ENCODE measurements around the gene ARHGAP42.

ARHGAP42 gene

DNA sequence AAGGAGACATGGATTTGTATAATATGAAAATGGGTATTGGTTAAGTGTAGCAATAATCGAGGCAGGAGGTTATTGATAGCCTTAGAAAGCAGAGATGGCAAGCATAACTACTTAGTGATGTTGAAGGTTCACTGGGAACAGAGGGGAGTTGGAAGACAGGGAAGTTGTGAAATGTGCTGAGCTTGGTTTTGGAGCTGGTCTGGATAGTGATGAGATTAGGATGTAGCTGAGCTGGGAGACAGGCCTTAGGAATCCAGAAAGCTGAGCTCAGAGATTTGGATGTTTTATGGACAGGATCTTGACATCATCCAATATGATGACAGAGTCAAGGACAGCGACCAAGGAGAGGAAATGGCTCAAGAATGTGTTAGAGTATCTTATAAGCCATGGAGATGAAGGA lies 113.1 kb downstream of the ARHGAP42 start:
- no peak for DNase-seq (ENCODE audit: low read depth in 2 of 2)

DNA sequence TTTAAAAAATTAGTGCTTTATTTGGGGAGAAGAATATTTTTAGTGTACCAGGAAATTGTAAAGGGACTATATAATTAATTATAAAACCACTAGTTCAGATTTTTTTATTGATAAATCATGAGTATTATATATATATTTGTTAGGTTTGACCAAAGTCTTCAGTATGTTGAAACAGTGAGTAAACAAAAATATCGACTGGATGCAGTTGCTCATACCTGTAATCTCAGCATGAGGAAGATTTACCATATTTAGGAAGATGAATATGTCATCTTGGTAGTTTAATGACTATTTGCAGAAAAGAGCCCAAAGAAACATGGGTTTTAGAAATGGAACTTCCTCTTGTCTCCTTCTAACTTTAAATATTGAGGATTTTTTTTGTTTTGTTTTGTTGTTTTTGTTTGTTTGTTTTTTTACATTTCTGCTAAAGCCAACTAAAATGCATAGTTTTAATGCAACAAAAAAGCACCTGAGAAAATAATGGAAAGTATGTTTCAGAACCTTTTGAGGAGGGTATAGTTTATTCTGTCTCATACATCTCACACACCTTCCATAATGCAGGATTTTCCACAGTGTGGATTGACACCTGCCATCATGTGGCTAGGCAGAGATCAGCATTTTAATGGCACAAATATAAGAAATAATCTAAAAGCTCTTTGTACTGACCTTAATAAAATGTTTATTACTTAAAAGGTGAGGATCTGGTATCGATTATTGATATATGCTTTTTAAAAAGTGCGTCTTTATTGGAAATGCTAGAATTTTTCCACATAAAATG lies 114.3 kb downstream of the ARHGAP42 start:
- DNase-seq (ENCODE audit: low read depth in 2 of 2), result no peak

DNA sequence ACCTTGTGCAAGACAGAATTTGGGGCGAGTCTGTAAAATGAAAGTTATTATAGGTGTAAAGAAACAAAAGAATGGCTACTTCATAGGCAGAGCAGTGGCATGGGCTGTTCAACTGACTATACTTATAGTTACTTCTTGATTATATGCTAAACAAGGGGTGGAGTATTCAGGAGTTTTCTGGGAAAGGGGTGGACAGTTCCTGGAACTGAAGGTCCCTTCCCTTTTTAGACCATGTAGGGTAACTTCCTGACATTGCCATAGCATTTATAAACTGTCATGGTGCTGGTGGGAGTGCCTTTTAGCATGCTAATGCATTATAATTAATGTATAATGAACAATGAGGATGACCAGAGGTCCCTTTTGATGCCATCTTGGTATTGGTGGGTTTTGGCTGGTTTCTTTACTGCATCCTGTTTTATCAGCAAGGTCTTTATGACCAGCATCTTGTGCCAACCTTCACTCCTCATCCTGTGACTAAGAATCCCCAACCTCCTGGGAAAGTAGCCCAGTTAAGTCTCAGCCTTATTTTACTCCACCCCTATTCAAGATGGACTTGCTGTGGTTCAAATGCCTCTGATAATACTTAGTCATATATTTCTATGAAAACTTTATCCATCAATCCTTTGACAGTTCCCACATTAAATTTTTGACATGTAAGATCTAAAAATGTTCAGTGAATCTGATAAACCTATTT lies 118.6 kb downstream of the ARHGAP42 start:
- DNase-seq (ENCODE audit: low read depth in 2 of 2), result no peak

DNA sequence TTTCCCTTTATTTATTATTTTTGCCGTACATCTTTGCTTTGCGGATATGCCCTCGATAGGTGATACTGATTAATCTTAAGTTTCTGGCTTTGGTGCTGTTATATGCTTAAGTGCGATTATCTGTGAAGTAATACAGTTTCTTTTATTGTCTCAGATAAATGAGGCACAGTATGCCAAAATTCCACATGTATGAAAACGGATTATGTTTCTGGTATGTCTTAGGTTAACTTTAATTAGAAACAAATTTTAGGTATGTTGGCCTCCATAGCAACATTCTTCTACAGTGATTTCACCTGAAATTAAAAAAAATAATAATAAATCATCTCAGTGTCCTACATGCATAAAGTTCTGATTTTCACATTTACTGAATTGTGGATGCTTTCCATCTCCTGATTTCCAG lies 119.2 kb downstream of the ARHGAP42 start:
- DNase-seq (ENCODE audit: low read depth in 2 of 2), result no peak

DNA sequence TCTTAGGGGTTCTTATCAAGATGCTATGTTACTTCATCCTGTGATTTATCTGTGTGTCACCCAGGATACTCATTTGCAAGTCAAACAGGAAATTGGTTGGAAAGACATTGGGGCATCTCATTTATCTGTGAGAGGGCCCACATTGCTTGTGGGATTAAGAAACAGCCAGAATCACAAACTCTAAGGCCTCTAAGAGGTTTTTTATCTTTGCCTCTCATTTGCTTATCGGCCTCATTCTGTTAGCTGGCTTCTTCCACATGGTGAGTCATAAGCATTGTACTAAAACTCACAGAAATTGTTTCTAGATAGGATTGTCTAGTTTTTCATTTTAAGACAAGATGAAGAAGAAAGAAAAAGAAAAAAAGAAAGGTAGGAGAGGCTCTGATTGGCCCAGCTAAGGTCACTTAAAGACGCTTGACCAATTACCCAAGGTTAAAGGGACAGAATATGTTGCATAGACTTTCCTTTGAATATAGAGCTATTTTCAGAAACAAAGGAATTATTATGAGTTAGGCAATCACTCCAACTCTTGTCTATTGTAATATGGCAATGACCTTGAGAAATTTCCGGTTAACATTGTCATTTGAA lies 121.9 kb downstream of the ARHGAP42 start:
- no peak for DNase-seq (ENCODE audit: low read depth in 2 of 2)

DNA sequence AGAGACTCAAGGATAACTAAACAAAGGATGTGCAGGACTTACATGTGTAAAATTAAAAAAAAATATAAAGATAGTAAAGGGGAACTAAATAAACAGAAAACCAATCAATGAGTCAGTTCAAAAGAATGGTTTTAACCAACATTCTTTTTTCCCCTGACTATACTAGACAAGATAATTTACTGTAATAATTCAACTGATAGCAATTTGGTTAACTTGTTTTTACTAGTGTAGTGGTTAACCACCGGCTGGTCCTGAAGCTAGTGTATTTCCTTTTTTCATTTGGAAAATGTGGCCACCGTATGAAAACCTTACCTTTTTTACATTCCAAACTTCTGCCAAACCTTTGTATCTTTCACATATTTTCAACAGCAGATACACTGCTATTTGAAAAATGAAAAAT lies 123.1 kb downstream of the ARHGAP42 start:
- DNase-seq (ENCODE audit: low read depth in 2 of 2), result no peak

DNA sequence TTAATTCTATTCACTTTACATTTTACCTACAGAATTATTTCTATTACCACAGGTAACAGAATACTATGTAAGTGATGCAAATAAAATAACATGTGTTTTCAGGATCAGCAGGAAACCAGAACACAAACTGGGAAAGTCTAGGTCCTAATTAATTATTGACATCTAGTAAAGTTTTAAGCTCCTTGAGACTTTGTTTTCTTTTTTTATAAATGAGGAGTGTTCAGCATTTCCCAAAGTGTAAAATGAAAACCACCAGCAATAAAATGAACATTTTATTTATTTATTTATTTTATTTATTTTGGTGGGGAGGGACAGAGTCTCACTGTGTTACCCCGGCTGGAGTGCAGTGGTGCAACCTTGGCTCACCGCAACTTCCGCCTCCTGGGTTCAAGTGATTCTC lies 123.6 kb downstream of the ARHGAP42 start:
- DNase-seq (ENCODE audit: low read depth in 2 of 2), result no peak

DNA sequence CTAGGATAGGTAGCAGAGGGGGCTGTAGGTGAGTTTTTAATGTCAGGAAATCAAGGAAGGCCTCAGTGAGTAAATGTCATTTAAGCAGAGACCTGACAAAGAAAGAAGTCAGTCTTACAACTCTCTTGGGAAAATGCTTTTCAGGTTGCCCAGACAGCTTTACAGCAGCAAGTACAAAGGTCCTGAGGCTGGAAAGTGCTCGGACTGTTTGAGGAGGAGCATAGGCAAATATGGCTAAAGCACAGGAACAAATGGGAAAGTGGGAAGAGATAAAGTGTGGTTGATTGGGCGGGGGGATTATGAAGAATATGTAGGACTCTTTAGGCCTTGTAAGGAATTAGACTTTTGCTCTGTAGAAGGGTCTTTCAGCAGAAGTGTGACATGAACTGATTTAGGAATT lies 125.4 kb downstream of the ARHGAP42 start:
- DNase-seq (ENCODE audit: low read depth in 2 of 2), result no peak

DNA sequence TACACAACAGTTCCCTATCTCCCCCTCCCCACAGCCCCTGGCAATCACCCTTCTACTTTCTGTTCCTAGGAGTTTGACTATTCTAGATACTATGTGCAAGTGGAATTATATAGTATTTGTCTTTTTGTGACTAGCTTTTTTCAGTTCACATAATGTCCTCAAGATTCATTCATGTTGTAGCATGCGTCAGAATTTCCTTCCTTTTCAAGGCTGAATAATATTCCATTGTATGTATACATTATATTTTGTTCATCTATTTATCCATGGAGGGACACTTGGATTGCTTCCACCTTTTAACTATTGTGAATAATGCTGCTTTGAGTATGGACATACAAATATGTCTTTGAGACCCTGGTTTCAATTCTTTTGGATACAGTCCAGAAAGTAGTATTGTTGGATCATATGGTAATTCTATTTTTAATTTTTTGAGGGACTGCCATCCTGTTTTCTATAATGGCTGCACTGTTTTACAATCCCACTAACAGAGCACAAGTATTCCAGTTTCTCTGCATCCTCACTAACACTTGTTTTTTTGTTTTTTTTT lies 128.8 kb downstream of the ARHGAP42 start:
- no peak for DNase-seq (ENCODE audit: low read depth in 2 of 2)

DNA sequence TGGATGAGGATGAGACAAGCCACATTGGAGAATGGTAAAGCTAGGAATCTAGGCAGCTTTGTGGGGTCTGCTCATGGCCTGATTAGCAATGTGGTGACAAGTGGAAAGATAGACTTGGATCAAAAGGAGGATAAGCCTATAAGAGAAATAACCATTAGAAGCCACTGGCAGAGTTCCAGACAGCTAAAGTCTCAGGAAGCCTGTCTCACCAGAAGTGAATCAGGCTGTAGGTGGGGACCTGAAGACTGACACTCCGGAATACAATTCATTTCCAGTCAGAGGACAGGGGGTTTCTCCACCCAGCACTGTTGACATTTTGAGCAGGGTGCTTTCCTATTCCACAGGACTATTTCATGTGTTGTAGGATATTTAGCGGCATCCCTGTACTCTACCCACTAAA lies 129.7 kb downstream of the ARHGAP42 start:
- no peak for DNase-seq (ENCODE audit: low read depth in 2 of 2)

DNA sequence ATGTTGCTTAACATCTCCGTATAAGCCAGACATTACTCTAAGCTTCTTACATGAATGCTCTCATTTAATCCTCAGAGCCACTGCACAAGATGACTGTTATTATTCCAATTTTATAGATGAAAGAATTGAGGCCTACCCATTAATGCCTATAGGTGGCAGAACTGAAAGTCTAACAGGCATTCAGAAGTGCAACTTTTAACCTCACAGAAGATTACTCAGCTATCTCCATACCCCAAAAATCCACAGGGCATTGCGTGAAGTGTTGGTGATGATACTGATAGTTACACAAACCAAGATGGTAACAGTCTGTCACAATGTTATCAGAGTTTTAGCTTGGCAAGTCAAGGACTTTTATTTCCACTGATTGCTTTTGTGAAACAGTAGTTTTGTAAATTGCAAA lies 130.5 kb downstream of the ARHGAP42 start:
- DNase-seq (ENCODE audit: low read depth in 2 of 2), result no peak

DNA sequence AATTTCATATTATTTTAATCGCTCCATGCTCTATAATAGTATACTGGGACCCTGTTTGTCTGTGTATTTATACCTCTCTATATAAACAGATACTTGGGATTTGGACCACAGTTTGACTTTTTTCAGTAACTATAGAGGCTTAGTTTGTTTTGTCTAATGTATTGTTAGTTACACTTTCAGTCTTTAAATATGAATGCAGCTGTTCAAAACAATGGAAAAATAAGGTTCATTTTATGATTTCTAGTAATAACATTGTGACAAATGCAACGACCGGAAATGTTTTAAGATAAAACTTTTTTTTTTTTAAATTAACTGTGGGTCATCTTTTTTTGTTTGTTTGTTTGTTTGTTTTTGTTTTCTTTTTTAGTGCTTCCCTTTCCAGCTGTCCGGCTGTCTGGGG lies 133.5 kb downstream of the ARHGAP42 start:
- no peak for DNase-seq (ENCODE audit: low read depth in 2 of 2)

DNA sequence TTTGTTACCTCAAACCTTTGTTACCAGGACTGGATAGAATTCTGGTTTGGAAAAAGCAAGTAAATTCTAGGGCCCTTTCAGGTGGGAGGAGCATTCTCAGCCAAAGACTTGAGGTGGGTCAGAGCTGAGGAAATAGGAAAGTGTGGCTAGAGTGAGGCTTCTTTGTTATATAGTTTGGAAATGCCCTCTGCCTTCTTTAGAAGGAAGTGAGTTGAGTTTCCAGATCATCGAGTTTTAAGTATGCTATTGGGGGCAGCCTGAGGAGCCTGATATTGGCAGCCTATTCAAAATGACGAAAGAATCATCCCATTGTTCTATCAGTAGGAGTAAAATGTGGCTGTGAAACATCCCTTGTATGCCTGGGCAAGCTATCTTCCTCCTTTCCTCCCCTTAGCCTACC lies 134.1 kb downstream of the ARHGAP42 start:
- no peak for DNase-seq (ENCODE audit: low read depth in 2 of 2)

DNA sequence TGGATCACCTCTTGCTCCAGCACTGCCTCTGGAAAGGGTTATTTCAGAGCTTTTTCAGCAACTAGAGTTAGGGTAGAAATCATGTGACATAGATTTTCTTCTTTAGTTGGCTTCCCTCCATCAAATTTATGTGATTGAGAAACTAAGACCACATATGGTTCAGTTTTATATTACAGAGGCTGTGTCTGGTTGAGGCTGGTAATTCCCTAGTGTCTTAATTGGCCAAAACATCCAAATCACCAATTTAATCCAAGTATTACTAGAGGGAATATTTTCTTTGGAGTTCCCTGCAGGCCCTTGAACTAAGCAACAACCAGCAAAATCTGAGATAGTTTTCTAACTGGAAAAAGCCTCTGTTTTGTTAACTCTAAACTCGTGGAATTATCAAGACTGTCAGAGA lies 136.3 kb downstream of the ARHGAP42 start:
- DNase-seq (ENCODE audit: low read depth in 2 of 2), result no peak

DNA sequence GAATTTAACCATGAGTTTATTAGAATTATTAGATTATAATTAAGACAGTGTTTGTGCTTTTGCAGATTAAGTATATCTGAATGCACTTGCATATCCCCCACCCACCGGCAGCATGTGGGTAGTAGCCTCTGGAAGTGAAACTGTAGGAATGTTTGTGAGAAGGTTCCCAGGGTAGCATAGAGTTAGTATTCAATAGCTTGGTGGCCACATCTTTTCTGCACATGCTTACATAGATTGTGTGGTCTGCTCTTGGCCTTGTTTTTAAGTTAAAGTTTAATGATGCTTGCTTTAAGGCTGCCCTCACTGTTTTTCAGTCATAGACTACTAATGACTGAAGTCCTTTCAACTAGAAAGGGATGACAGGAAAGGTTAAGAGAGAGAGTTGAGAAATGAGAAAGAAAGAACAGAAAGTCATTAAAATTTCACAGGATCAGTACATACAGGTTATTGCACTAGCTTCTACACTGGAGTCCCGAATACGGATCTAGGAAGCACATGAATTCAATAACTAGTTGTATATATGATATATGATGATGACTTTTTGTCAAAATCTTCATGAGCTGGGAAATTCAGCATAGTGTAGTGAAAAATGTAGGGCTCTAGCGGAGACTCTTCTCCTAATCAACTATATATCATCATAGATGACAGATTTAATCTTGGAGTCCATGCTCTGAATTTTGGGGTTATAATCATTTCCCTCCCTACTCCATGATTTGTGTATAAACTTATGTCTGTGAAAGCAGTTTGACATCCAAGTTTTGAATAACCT lies 137.1 kb downstream of the ARHGAP42 start:
- no peak for DNase-seq (ENCODE audit: low read depth in 2 of 2)

DNA sequence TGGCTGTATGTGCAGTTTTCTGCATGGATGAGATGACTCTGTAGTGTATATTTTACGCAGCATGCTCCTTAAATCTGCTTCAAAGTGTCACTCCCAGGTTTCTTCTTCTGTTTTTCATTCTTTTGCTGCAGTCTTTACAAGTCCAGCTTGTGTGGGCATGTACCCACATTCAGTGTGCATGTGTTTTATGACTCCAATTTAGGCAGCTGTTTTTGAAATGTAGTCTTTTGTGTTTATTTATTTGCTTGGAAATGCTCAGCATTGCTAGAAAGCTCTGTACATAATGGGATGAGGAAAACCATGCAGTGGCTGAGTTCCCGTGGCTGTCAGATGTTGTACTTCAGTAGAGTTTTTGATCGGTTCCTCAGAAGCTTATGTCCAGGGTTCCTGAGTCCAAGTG lies 138.5 kb downstream of the ARHGAP42 start:
- DNase-seq (ENCODE audit: low read depth in 2 of 2), result no peak

DNA sequence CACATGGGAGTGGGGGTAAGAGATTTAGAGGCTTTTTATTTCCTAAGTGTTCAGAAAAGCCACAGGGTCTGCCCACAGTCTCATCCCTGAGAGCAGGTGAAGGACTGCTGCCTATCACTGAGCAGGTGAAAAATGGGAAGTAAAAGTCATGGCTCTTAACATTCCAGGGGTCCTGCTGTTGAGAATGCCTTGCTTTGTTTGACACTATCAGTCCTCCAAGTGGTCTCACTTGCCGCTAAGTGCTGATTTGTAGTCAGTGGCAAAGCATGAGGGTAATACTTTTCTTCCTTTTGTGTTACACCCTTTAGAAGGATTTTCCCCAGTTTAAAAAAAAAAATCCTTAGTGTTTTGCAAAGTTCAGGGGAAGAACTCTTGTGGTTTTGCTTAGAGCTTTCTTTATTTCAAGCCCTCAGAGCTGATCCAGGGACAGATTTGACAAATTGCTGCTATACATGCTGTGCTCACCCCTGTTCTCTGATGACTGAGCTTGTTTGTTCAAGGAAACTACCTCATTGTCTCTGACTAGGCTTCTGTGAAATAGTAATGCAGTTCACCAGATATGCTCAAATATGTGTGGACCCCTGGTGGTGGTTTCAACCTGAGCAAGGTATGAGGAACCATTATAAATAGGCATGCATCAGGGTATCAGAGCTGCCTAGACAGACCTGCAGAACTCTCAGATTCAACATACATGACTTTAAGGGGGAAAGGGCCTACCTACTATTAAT lies 141.0 kb downstream of the ARHGAP42 start:
- DNase-seq (ENCODE audit: low read depth in 2 of 2), result no peak

DNA sequence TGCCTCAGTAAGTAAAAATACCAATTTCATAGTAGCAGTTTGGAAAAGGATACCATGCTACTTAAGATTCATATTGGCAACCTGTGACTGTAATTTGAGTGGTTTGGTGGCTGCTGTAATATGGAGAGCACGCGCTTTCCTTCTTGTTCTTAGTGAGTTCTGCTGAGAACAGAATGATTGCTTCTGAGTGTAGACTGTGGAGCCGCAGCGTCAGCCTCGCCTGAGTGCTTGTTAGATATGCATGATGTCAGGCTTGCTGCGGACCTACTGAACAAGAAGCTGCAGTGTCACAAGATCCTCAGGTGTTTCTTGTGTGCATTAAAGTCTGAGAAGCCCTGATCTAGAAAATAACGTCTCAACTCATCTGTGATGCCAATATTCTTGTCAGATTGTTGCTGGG lies 143.2 kb downstream of the ARHGAP42 start:
- no peak for DNase-seq (ENCODE audit: low read depth in 2 of 2)

DNA sequence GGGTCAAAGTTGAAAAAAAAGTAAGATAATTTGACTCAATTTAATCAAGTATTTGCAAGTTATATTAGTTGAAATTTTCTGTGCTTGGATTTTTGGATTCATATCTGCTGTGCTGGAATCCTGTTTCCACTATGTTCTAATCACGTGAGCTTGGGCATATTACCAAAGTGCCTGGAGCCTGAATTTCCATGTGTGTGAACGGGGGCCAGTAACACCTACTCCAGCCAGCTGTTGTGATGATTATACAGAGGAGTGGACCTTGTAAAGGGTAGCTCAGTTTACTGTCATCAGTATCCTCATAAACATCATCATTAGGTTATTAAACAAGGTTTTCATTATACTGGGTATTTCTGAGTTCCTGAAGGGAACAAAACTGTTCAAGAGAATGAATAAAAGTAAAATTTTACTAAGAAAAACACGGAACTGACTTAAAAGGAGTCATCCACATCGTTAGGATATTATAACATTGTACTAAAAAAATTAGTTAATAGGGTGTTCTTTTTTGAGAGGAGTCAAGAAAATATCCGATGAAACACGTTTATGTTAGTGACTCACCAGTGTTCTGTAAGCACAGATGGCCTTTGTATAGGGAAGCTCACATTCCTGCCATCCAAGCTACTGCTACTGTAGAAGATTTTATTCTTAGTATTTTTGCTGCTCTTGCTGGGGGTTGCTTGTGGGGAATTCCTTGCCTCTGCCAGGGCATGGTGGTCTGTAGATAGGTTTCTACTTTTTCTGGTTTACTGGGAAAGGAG lies 144.1 kb downstream of the ARHGAP42 start:
- DNase-seq (ENCODE audit: low read depth in 2 of 2), result no peak

DNA sequence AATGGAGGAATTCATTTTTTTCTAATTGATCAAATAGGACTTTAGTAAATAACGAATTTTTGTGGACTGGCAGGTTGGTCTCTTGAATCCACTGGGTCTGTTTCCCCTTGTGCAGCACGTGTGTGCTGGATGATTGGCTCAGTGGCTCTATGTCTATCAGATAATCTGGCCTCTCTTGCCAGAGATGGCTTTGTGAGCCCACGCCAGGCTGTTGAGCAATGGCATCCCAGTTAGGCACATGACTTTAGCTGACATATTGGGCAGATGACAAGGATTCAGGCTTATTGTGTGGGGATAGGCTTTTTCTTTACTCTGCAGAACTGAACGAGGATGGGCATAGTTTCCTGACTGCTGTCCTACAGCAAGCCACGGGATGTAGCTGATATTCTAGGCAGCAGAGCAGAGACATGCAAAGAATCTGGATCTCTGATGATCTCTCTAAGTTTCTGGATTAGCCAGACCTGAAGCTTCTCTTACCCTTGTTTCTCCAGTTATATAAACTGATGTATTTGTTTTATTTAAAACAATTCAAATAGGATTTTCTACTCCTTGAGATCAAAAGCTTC lies 144.9 kb downstream of the ARHGAP42 start:
- DNase-seq (ENCODE audit: low read depth in 2 of 2), result no peak

Data from stimulated activated CD4-positive, alpha-beta T cell treated with anti-CD3 and anti-CD28 coated beads, Interleukin-4, amount 100 ng/mL, for 48 hours (primary cell).